Mesenchymal stem cell (in vitro differentiated cells and primary cell): ENCODE data around the gene NCOR2.
A peak's percentile ranks its signal among the peaks of the same experiment; 100 is the strongest.

Experiments
- DNase-seq: peaks from one replicate; pipeline ENCODE4 v3.0.0-alpha.2; 2013
- H2AFZ ChIP-seq: one replicate; pipeline ENCODE4 v1.6.1; 2013; ENCODE audit warnings: low read depth, mild to moderate bottlenecking, control low read depth, inconsistent platforms, low read length, moderate library complexity
- H2AK5ac ChIP-seq: 2 replicates; pipeline ENCODE4 v1.6.1; 2013; ENCODE audit warnings: low read length, moderate library complexity, mild to moderate bottlenecking, inconsistent platforms; ENCODE audit not compliant: severe bottlenecking
- H2BK120ac ChIP-seq: one replicate; pipeline ENCODE4 v1.6.1; 2013; ENCODE audit warnings: low read depth, mild to moderate bottlenecking, inconsistent platforms, low read length, moderate library complexity
- H2BK12ac ChIP-seq, 2 experiments: one replicate each; pipeline ENCODE4 v1.6.1; 2013; ENCODE audit warnings: inconsistent platforms in 2 of 2, low read length in 2 of 2, mild to moderate bottlenecking in 2 of 2, moderate library complexity in 2 of 2, control low read depth in 1 of 2
- H2BK15ac ChIP-seq: one replicate; pipeline ENCODE4 v1.6.1; 2013; ENCODE audit warnings: mild to moderate bottlenecking, low read depth, inconsistent platforms; ENCODE audit not compliant: poor library complexity, severe bottlenecking
- H2BK5ac ChIP-seq: 2 replicates; pipeline ENCODE4 v1.6.1; 2013; ENCODE audit warnings: low read depth, mild to moderate bottlenecking, low read length, control low read depth, inconsistent platforms; ENCODE audit not compliant: poor library complexity, severe bottlenecking
- H3K14ac ChIP-seq, 2 experiments: one replicate each; pipeline ENCODE4 v1.6.1; 2013; ENCODE audit warnings: inconsistent platforms in 2 of 2, low read length in 2 of 2, control low read depth in 1 of 2, mild to moderate bottlenecking in 1 of 2, moderate library complexity in 1 of 2
- H3K18ac ChIP-seq, 2 experiments: one replicate each; pipeline ENCODE4 v1.6.1; 2013; ENCODE audit warnings: inconsistent platforms in 2 of 2, low read length in 2 of 2, control low read depth in 1 of 2, low read depth in 1 of 2, mild to moderate bottlenecking in 1 of 2
- H3K23ac ChIP-seq, 2 experiments: one replicate each; pipeline ENCODE4 v1.6.1; 2013; ENCODE audit warnings: inconsistent platforms in 2 of 2, low read length in 2 of 2, mild to moderate bottlenecking in 2 of 2, moderate library complexity in 2 of 2, control low read depth in 1 of 2
- H3K27ac ChIP-seq: 2 replicates; pipeline ENCODE4 v1.5.1; 2013; ENCODE audit warnings: mild to moderate bottlenecking, moderate library complexity, low read length, control low read depth, inconsistent platforms; ENCODE audit not compliant: poor library complexity, severe bottlenecking
- H3K27me3 ChIP-seq, 2 experiments: 2 replicates each; pipeline versions ENCODE4 v1.6.1 to v1.7.0; 2013; ENCODE audit warnings: low read length in 2 of 2, mild to moderate bottlenecking in 2 of 2, moderate library complexity in 2 of 2, control low read depth in 1 of 2, inconsistent platforms in 1 of 2; ENCODE audit not compliant: control insufficient read depth in 1 of 2, insufficient read depth in 1 of 2
- H3K36me3 ChIP-seq, 2 experiments: 2 replicates each; pipeline versions ENCODE4 v1.6.1 to v1.7.0; 2013; ENCODE audit warnings: low read length in 2 of 2, control low read depth in 1 of 2, inconsistent platforms in 1 of 2, low read depth in 1 of 2, mild to moderate bottlenecking in 1 of 2; ENCODE audit not compliant: insufficient read depth in 2 of 2, control insufficient read depth in 1 of 2
- H3K4ac ChIP-seq, 2 experiments: one replicate each; pipeline ENCODE4 v1.6.1; 2013; ENCODE audit warnings: inconsistent platforms in 2 of 2, low read length in 2 of 2, mild to moderate bottlenecking in 2 of 2, moderate library complexity in 2 of 2, control low read depth in 1 of 2, low read depth in 1 of 2
- H3K4me1 ChIP-seq: 2 replicates; pipeline ENCODE4 v1.6.1; 2013; ENCODE audit warnings: low read depth, low read length, control low read depth; ENCODE audit not compliant: control insufficient read depth, insufficient read depth
- H3K4me2 ChIP-seq: 2 replicates; pipeline ENCODE4 v1.6.1; 2013; ENCODE audit warnings: low read length, mild to moderate bottlenecking, inconsistent platforms; ENCODE audit not compliant: poor library complexity, severe bottlenecking
- H3K4me3 ChIP-seq, 2 experiments: 2 replicates each; pipeline versions ENCODE4 v1.5.1 to v1.7.0; 2013; ENCODE audit warnings: low read length in 2 of 2, mild to moderate bottlenecking in 2 of 2, control low read depth in 1 of 2, low read depth in 1 of 2; ENCODE audit not compliant: insufficient read depth in 1 of 2
- H3K79me1 ChIP-seq: replicated peaks from 2 replicates; pipeline ENCODE4 v1.6.1; 2013; ENCODE audit warnings: mild to moderate bottlenecking, control low read depth, low read length, inconsistent platforms; ENCODE audit not compliant: poor library complexity, severe bottlenecking
- H3K9ac ChIP-seq: 2 replicates; pipeline ENCODE4 v1.7.0; 2013; ENCODE audit warnings: mild to moderate bottlenecking, low read length, moderate library complexity
- H3K9me3 ChIP-seq: 2 replicates; pipeline ENCODE4 v1.7.0; 2013; ENCODE audit warnings: mild to moderate bottlenecking, low read length; ENCODE audit not compliant: control insufficient read depth
- H4K8ac ChIP-seq: one replicate; pipeline ENCODE4 v1.6.1; 2013; ENCODE audit warnings: inconsistent platforms, mild to moderate bottlenecking, low read length, moderate library complexity
- H4K91ac ChIP-seq: one replicate; pipeline ENCODE4 v1.6.1; 2013; ENCODE audit warnings: mild to moderate bottlenecking, low read length, inconsistent platforms
- WGBS: methylation state at CpG from one replicate; pipeline ENCODE4 v1.1.7; 2013; ENCODE audit warnings: mixed read lengths; 5-methylcytosine and 5-hydroxymethylcytosine counted together

Gene NCOR2

GRCh38 chr12:124559182-124560017, 8.0 kb downstream of the NCOR2 start:
- H3K14ac ChIP-seq: no peak overlapping the region
- H3K4ac ChIP-seq: no peak overlapping the region
- H2BK12ac ChIP-seq: no peak overlapping the region
- no peak overlapping the region for H3K4me3 ChIP-seq
- H2BK120ac ChIP-seq: no peak overlapping the region
- H3K23ac ChIP-seq: no peak overlapping the region
- no peak overlapping the region for H2AK5ac ChIP-seq
- H3K79me1 ChIP-seq: peaks cover 1% of the 10 kb centered on the region
- H3K4me2 ChIP-seq: no peak overlapping the region
- 92% methylated on average over 12 of the region's 12 CpGs for WGBS
- H2BK5ac ChIP-seq: no peak overlapping the region
- H3K27me3 ChIP-seq: no peaks in the 10 kb centered on the region
- peaks cover 0 to 56% of the 10 kb centered on the region in 2 experiments for H3K36me3 ChIP-seq
- H3K27ac ChIP-seq: no peak overlapping the region
- H2BK15ac ChIP-seq: no peak overlapping the region
- no peak for DNase-seq
- no peak overlapping the region for H2AFZ ChIP-seq
- no peaks in the 10 kb centered on the region for H3K9me3 ChIP-seq
- H4K8ac ChIP-seq: no peak overlapping the region
- H3K9ac ChIP-seq: no peak overlapping the region
- H3K18ac ChIP-seq: peak overlapping the region; percentile 14 to 30
- H3K4me1 ChIP-seq: peaks cover 64% of the 10 kb centered on the region
- peak overlapping the region; percentile 25 for H4K91ac ChIP-seq

- Histone ChIP-seq H2AFZ (no peak overlapping the region), H3K4me2 (no peak overlapping the region), H2BK12ac (no peak overlapping the region), H3K79me1 (peaks cover 1% of the 10 kb centered on the region), H3K27ac (no peak overlapping the region), H3K9me3 (no peaks in the 10 kb centered on the region), H3K4me3 (no peak overlapping the region), H3K27me3 (no peaks in the 10 kb centered on the region), H4K91ac (no peak overlapping the region), H2AK5ac (no peak overlapping the region), H3K36me3 (peaks cover 0 to 61% of the 10 kb centered on the region in 2 experiments), H4K8ac (no peak overlapping the region), H2BK5ac (no peak overlapping the region), H3K18ac (no peak overlapping the region), H3K9ac (no peak overlapping the region), H2BK15ac (no peak overlapping the region), H3K14ac (no peak overlapping the region), H3K4me1 (peaks cover 68% of the 10 kb centered on the region), H3K23ac (no peak overlapping the region), H2BK120ac (no peak overlapping the region), H3K4ac (no peak overlapping the region)
- 90% methylated on average over 8 of the region's 8 CpGs for WGBS
- no peak for DNase-seq
Observed at GRCh38 chr12:124558313-124558712, 9.1 kb downstream of the NCOR2 start.

GRCh38 chr12:124557518-124558223, 9.7 kb downstream of the NCOR2 start:
- Histone ChIP-seq H3K79me1 (peaks cover 1% of the 10 kb centered on the region), H2BK12ac (peak overlapping the region in 1 of 2 experiments; percentile 60), H4K8ac (no peak overlapping the region), H2BK120ac (no peak overlapping the region), H3K14ac (no peak overlapping the region), H2BK15ac (no peak overlapping the region), H3K36me3 (peaks cover 0 to 55% of the 10 kb centered on the region in 2 experiments), H2AFZ (no peak overlapping the region), H3K4me3 (no peak overlapping the region), H3K4ac (peak overlapping the region in 1 of 2 experiments; percentile 20), H3K18ac (peak overlapping the region in 1 of 2 experiments; percentile 76), H3K4me1 (peaks cover 64% of the 10 kb centered on the region), H3K27me3 (no peaks in the 10 kb centered on the region), H3K23ac (no peak overlapping the region), H3K4me2 (no peak overlapping the region), H4K91ac (peak overlapping the region; percentile 54), H3K9me3 (no peaks in the 10 kb centered on the region), H2BK5ac (no peak overlapping the region), H2AK5ac (no peak overlapping the region), H3K9ac (no peak overlapping the region), H3K27ac (no peak overlapping the region)
- WGBS: 79% methylated on average over 15 of the region's 15 CpGs
- no peak for DNase-seq

GRCh38 chr12:124556896-124557501, 10.4 kb downstream of the NCOR2 start:
- peaks cover 0 to 53% of the 10 kb centered on the region in 2 experiments for H3K36me3 ChIP-seq
- H2BK5ac ChIP-seq: no peak overlapping the region
- no peak overlapping the region for H3K9ac ChIP-seq
- no peak overlapping the region for H2AFZ ChIP-seq
- no peak overlapping the region for H2BK15ac ChIP-seq
- WGBS: 88% methylated on average over 16 of the region's 22 CpGs
- no peak overlapping the region for H3K23ac ChIP-seq
- H3K18ac ChIP-seq: peak overlapping the region in 1 of 2 experiments; percentile 76
- no peaks in the 10 kb centered on the region for H3K27me3 ChIP-seq
- H3K4me1 ChIP-seq: peaks cover 63% of the 10 kb centered on the region
- H2AK5ac ChIP-seq: no peak overlapping the region
- peak; percentile 69 for DNase-seq
- peak overlapping the region in 1 of 2 experiments; percentile 33 for H2BK12ac ChIP-seq
- H3K4ac ChIP-seq: peak overlapping the region in 1 of 2 experiments; percentile 65
- H3K27ac ChIP-seq: no peak overlapping the region
- H4K8ac ChIP-seq: no peak overlapping the region
- H3K9me3 ChIP-seq: no peaks in the 10 kb centered on the region
- H3K4me3 ChIP-seq: no peak overlapping the region
- peaks cover 1% of the 10 kb centered on the region for H3K79me1 ChIP-seq
- H3K4me2 ChIP-seq: no peak overlapping the region
- peak overlapping the region in 1 of 2 experiments; percentile 61 for H3K14ac ChIP-seq
- H4K91ac ChIP-seq: peak overlapping the region; percentile 54
- no peak overlapping the region for H2BK120ac ChIP-seq
